Upper lobe of left lung (tissue), 6 donors: Measurements from ENCODE around the gene GPC5. TPM values are rescaled to one million over a fixed set of nuclear protein-coding genes. Genes with fewer than 3 reads are reported as not detected.
A peak's percentile ranks its signal among the peaks of the same experiment; 100 is the strongest.

Source experiments
- ATAC-seq, 2 donors: fragments of 200-7000 bp; cut with Tn5 transposase; one replicate each; pipeline ENCODE4 v1.9.1; 2022; ENCODE audit warnings: mild to moderate bottlenecking in 2 of 2, moderate library complexity in 2 of 2; ENCODE audit not compliant: low FRiP score in 2 of 2
- DNase-seq, 2 donors: peaks; one replicate each; pipeline ENCODE4 v3.0.0-alpha.2; 2019 to 2020
- H3K27ac ChIP-seq, 4 donors: fragments of 200-600 bp; sonication (generic); one replicate each; pipeline ENCODE4 v1.5.1; 2016 to 2019
- H3K27me3 ChIP-seq, 4 donors: fragments of 200-600 bp; sonication (generic); one replicate each; pipeline ENCODE4 v1.5.1; 2017 to 2019
- H3K36me3 ChIP-seq, 4 donors: fragments of 200-600 bp; sonication (generic); one replicate each; pipeline ENCODE4 v1.5.1; 2016 to 2019
- H3K4me1 ChIP-seq, 4 donors: fragments of 200-600 bp; sonication (generic); one replicate each; pipeline ENCODE4 v1.5.1; 2018 to 2019
- H3K4me3 ChIP-seq, 4 donors: fragments of 200-600 bp; sonication (generic); one replicate each; pipeline ENCODE4 v1.5.1; 2017 to 2019; ENCODE audit warnings: mild to moderate bottlenecking in 2 of 4, moderate library complexity in 1 of 4
- H3K9me3 ChIP-seq, 4 donors: fragments of 200-600 bp; sonication (generic); one replicate each; pipeline ENCODE4 v1.5.1; 2018 to 2019
- CTCF ChIP-seq, 6 experiments: fragments of 450-650 bp in 4 of 6; fragments of 200-600 bp in 2 of 6; sonication (generic) in 2 of 6; IDR thresholded peaks; one replicate each; pipeline ENCODE4 v1.5.1; 2016 to 2019; ENCODE audit warnings: antibody characterized with exemption in 6 of 6
- EP300 ChIP-seq, 4 donors: sonication (generic); formaldehyde crosslinking; IDR thresholded peaks; one replicate each; pipeline ENCODE4 v1.5.1; 2017; ENCODE audit warnings: antibody characterized with exemption in 4 of 4, control low read depth in 2 of 4
- POLR2A ChIP-seq, 4 donors: fragments of 450-650 bp; IDR thresholded peaks; one replicate each; pipeline ENCODE4 v1.5.1; 2016 to 2017; ENCODE audit warnings: antibody characterized with exemption in 4 of 4, mild to moderate bottlenecking in 2 of 4
- POLR2AphosphoS5 ChIP-seq, 2 donors: sonication (generic); formaldehyde crosslinking; IDR thresholded peaks; one replicate each; pipeline ENCODE4 v1.5.1; 2017; ENCODE audit warnings: antibody characterized with exemption in 2 of 2
- WGBS, 2 donors: methylation state at CpG; one replicate each; pipeline ENCODE4 v1.1.5; 2017 to 2018; 5-methylcytosine and 5-hydroxymethylcytosine counted together
- total RNA-seq, 6 donors: library from RNA; depleted of rRNA in 4 of 6; stranded (reverse); fragments of >200 nt in 4 of 6; gene quantifications; one replicate each; pipeline versions ENCODE4 v1.1.0 to v1.2.1, GENCODE V29; 2016 to 2021
- donor health status: DM: no; HTN: no; CAD: no; lungs with moderate emphysema.
- donor health status: DM: no; HTN: yes; CAD: no; lungs with severe emphysema.

Gene GPC5
- total RNA-seq, 6 donors from 2014 or later, result 7.6 to 51.4 (median 12.8) TPM

GRCh38 chr13:91639330-91639729, 240.9 kb downstream of the GPC5 start:
- H3K4me3 ChIP-seq, result no peak overlapping the region
- no peaks in the 10 kb centered on the region for H3K36me3 ChIP-seq
- no peak overlapping the region for H3K27ac ChIP-seq
- no peak for TF ChIP-seq POLR2A (IDR thresholded peaks at IDR 0.05)
- TF ChIP-seq EP300 (IDR thresholded peaks at IDR 0.05), result no peak
- no peak for TF ChIP-seq CTCF (IDR thresholded peaks at IDR 0.05)
- no peaks in the 10 kb centered on the region for H3K27me3 ChIP-seq
- DNase-seq (no peak), ATAC-seq (no peak)
- H3K4me1 ChIP-seq, result no peaks in the 10 kb centered on the region
- H3K9me3 ChIP-seq, result no peaks in the 10 kb centered on the region
- WGBS, 2 donors, result 83 to 85% methylated on average over 5 of the region's 5 CpGs

- no peak for TF ChIP-seq POLR2AphosphoS5 (IDR thresholded peaks at IDR 0.05)
- Histone ChIP-seq H3K4me3 (no peak overlapping the region), H3K36me3 (no peaks in the 10 kb centered on the region), H3K9me3 (no peaks in the 10 kb centered on the region), H3K27ac (no peak overlapping the region), H3K4me1 (no peaks in the 10 kb centered on the region), H3K27me3 (no peaks in the 10 kb centered on the region)
- 72% methylated on average over 2 of the region's 2 CpGs for WGBS, 2 donors
- ATAC-seq (no peak), DNase-seq (no peak)
These were observed 245.0 kb downstream of the GPC5 start for GRCh38 chr13:91643394-91643793.

GRCh38 chr13:91644806-91645205, 246.4 kb downstream of the GPC5 start:
- no peak for TF ChIP-seq POLR2AphosphoS5 (IDR thresholded peaks at IDR 0.05)
- no peak for TF ChIP-seq CTCF (IDR thresholded peaks at IDR 0.05)
- TF ChIP-seq EP300 (IDR thresholded peaks at IDR 0.05), result no peak
- TF ChIP-seq POLR2A (IDR thresholded peaks at IDR 0.05), result no peak
- ATAC-seq (no peak), DNase-seq (no peak)
- Histone ChIP-seq H3K9me3 (no peaks in the 10 kb centered on the region), H3K4me3 (no peak overlapping the region), H3K36me3 (no peaks in the 10 kb centered on the region), H3K27me3 (no peaks in the 10 kb centered on the region), H3K27ac (no peak overlapping the region), H3K4me1 (no peaks in the 10 kb centered on the region)

GRCh38 chr13:91647361-91647990, 249.1 kb downstream of the GPC5 start:
- WGBS, 2 donors, result 58 to 59% methylated on average over 3 of the region's 3 CpGs
- TF ChIP-seq POLR2AphosphoS5 (IDR thresholded peaks at IDR 0.05), result no peak
- TF ChIP-seq CTCF (IDR thresholded peaks at IDR 0.05), result no peak
- no peak for TF ChIP-seq EP300 (IDR thresholded peaks at IDR 0.05)
- no peak for TF ChIP-seq POLR2A (IDR thresholded peaks at IDR 0.05)
- Histone ChIP-seq H3K36me3 (no peaks in the 10 kb centered on the region), H3K4me3 (no peak overlapping the region), H3K27me3 (no peaks in the 10 kb centered on the region), H3K27ac (no peak overlapping the region), H3K9me3 (no peaks in the 10 kb centered on the region), H3K4me1 (no peaks in the 10 kb centered on the region)
- ATAC-seq, result peak in 1 of 2 donors; percentile 14
- DNase-seq, result no peak

GRCh38 chr13:91648012-91648411, 249.6 kb downstream of the GPC5 start:
- no peaks in the 10 kb centered on the region for H3K4me1 ChIP-seq
- H3K9me3 ChIP-seq, result no peaks in the 10 kb centered on the region
- ATAC-seq (no peak), DNase-seq (no peak)
- no peaks in the 10 kb centered on the region for H3K27me3 ChIP-seq
- TF ChIP-seq CTCF (IDR thresholded peaks at IDR 0.05), result no peak
- TF ChIP-seq POLR2AphosphoS5 (IDR thresholded peaks at IDR 0.05), result no peak
- no peak for TF ChIP-seq EP300 (IDR thresholded peaks at IDR 0.05)
- no peak for TF ChIP-seq POLR2A (IDR thresholded peaks at IDR 0.05)
- no peak overlapping the region for H3K27ac ChIP-seq
- H3K4me3 ChIP-seq, result no peak overlapping the region
- H3K36me3 ChIP-seq, result no peaks in the 10 kb centered on the region
